Stimulated activated CD8-positive, alpha-beta memory T cell treated with anti-CD3 and anti-CD28 coated beads, Interleukin-15, amount 100 ng/mL, for 4 hours (primary cell): ENCODE measurements around the gene GSX2.
"Not testable (repeated sequence)": the region's sequence is repeated elsewhere in the genome, so short reads cannot be mapped to it uniquely, and the experiment has no call there.

ENCODE experiments used
- DNase-seq, 2 donors: peaks; one replicate each; pipeline ENCODE4 v3.0.0-alpha.2; 2020; ENCODE audit warnings: low read depth in 2 of 2

Gene GSX2

GRCh38 chr4:54099748-54100574 is at the start of gene GSX2:
GSX2 (plus strand) TSS chr4:54100163; CDS start chr4:54100345, 182 bp downstream.
- DNase-seq, result no peak

GRCh38 chr4:54050214-54050904 is 49.6 kb upstream of the GSX2 start:
- DNase-seq, result no peak

- DNase-seq, result not testable (repeated sequence)
Observed at GRCh38 chr4:54053322-54053721, 46.6 kb upstream of the GSX2 start.

GRCh38 chr4:54054501-54054900 is 45.5 kb upstream of the GSX2 start:
- DNase-seq, result no peak

GRCh38 chr4:54055494-54055893 is 44.5 kb upstream of the GSX2 start:
- no peak for DNase-seq

- DNase-seq, result no peak
Observed at GRCh38 chr4:54056360-54056759, 43.6 kb upstream of the GSX2 start.

- DNase-seq, result no peak
Observed at GRCh38 chr4:54058171-54058570, 41.8 kb upstream of the GSX2 start.

GRCh38 chr4:54060116-54060515 is 39.8 kb upstream of the GSX2 start:
- no peak for DNase-seq

GRCh38 chr4:54061067-54061466 is 38.9 kb upstream of the GSX2 start:
- no peak for DNase-seq

GRCh38 chr4:54061873-54062272 is 38.1 kb upstream of the GSX2 start:
- DNase-seq, result no peak

- DNase-seq, result no peak
Observed at GRCh38 chr4:54062392-54062791, 37.6 kb upstream of the GSX2 start.

- no peak for DNase-seq
Observed at GRCh38 chr4:54063229-54063628, 36.7 kb upstream of the GSX2 start.

GRCh38 chr4:54063737-54064316 is 36.1 kb upstream of the GSX2 start:
- peak; percentile 5 to 8 for DNase-seq

GRCh38 chr4:54064317-54065111 is 35.4 kb upstream of the GSX2 start, which contains the start of gene CHIC2:
CHIC2 (minus strand) TSS chr4:54064605; CDS start chr4:54064300, 305 bp downstream.
- peak; percentile 92 to 96 for DNase-seq

GRCh38 chr4:54065282-54066087 is 34.5 kb upstream of the GSX2 start:
- no peak for DNase-seq

GRCh38 chr4:54066088-54066415 is 33.9 kb upstream of the GSX2 start:
- no peak for DNase-seq

GRCh38 chr4:54066718-54067129 is 33.2 kb upstream of the GSX2 start:
- no peak for DNase-seq

- DNase-seq, result no peak
Observed at GRCh38 chr4:54067166-54067565, 32.8 kb upstream of the GSX2 start.

- no peak for DNase-seq
Observed at GRCh38 chr4:54073271-54073880, 26.6 kb upstream of the GSX2 start.

GRCh38 chr4:54074381-54074780 is 25.6 kb upstream of the GSX2 start:
- DNase-seq, result no peak

- no peak for DNase-seq
Observed at GRCh38 chr4:54076673-54077072, 23.3 kb upstream of the GSX2 start.
